ENCODE measurements around the gene SLC22A4.

Gene SLC22A4

DNA sequence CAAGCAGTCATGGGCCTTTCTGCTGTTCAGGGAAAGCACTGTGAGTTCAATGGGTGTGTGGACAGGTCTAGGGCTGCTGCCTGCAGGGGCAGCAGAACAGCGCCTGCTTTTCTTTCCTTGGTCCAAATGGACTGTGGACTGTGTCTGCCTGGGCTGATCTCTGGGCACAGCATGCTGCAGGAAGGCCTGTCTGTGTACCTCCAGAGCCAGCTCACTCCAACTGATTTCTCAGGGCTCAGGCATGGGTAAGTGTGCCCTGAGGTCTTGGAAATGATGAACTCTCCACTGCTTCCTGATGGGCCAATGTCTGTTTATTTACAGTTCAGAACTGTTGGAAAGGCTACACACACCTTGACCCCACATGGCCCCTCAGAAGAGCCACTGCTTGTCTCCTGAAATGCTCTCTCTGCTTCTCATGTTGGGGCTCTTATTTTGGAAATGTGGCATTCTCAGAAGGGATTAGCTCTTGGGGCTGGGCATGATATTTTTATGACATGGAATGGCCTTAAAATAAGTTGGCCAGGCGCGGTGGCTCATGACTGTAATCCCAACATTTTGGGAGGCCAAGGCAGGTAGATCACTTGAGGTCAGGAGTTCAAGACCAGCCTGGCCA, 27.0 kb downstream of the SLC22A4 start:
- FAIRE-seq (no peak), DNase-seq (ENCODE audit: extremely low spot score, insufficient read length, low read depth) (no peak)

DNA sequence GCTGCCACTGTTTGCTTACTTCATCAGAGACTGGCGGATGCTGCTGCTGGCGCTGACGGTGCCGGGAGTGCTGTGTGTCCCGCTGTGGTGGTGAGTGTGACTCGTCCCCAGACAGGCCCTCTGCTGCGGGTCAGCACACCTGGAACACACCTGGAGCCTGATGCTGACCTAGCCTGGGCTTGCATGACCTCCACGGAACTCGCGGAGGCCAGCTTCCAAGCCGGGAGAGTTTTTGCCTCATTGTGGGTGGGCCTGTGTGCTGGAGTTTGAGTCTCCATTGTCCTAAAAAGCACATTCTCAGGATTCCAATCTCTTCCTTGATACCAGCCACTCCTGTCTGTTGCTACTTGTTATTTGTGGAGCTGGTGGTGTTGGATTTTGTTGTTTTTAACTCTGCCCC, 28.1 kb downstream of the SLC22A4 start:
- DNase-seq (ENCODE audit: extremely low spot score, insufficient read length, low read depth): no peak
- no peak for FAIRE-seq

GRCh38 chr5:132323202-132323601, 29.0 kb downstream of the SLC22A4 start:
- DNase-seq (ENCODE audit: extremely low spot score, insufficient read length, low read depth): no peak
- no peak for FAIRE-seq

DNA sequence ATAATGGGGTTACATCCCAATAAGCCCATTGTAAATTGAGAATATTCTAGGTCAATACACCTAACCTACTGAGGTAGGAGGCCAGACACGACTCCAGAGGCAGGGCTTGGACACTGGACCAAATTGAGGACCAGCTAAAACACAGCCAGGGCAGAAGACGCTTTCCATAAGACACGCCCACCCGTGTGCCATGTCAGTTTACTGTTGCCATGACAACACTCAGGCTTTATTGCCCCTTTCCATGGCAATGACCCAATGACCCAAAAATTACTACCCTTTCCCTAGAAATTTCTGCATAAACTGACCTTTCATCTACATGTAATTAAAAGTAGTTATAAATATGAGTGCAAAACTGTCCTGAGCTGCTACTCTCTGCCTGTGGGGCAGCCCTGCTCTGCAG, 31.5 kb downstream of the SLC22A4 start:
- FAIRE-seq: no peak
- no peak for DNase-seq (ENCODE audit: extremely low spot score, insufficient read length, low read depth)

DNA sequence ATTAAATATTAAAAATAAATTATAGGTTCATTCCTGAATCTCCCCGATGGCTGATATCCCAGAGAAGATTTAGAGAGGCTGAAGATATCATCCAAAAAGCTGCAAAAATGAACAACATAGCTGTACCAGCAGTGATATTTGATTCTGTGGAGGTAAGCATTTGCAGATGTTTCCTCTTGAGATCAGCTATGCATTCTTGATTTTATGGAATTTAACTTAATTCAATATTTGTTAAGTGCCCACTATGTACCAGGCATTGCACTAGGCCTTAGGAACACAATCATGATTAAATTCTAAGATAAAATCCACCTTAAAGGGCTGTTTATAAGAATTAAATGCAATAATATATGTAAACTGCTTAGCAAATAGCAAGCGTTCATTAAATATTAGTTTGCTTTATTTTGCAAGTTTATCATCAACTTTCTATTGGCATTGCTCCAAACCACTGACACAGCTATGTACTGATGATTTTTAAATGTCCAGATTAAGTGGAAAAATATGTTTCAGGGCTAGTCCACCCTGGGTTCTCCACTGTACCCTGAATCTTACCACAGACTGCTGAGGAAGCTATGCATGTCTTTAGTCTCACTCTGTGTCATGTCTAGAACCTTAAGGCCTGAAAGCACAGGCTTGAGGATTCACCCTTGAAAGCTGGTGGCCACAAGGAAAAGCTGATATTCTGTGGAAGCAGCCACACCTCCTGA, 33.2 kb downstream of the SLC22A4 start:
- FAIRE-seq: no peak
- DNase-seq (ENCODE audit: extremely low spot score, insufficient read length, low read depth): no peak

DNA sequence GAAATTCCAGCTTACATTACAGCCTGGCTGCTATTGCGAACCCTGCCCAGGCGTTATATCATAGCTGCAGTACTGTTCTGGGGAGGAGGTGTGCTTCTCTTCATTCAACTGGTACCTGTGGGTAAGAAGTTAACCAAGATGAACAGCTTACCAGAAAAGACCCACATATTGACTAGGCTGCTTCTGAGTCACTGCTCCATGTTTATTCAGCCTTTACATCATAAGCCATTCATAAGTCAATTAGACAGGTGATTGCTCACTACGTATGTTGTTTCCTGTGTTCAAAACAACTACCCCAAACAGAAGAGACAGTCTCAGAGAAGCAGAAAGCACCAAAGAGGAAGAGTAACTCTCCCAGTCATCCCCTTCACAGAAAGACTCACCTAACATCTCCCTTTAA, 40.6 kb downstream of the SLC22A4 start:
- no peak for FAIRE-seq
- DNase-seq (ENCODE audit: extremely low spot score, insufficient read length, low read depth): no peak

DNA sequence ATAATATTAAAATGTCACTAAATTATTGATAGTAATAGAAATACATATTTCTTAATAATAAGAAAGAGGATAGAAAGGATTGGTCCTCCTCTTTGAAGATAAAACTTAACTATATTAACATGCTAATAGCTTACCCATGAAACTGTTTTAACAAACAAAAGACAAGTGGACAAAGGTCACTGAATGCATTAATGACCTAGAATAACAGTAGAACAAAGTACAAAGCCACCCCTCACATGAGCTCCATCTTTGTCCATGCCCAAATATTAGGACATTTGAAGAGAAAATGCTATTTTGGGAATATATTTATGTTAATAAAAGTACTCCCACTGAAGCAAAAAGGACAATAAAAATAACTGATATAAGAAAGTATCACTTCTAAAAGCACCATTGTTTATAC, 41.2 kb downstream of the SLC22A4 start:
- FAIRE-seq (no peak), DNase-seq (ENCODE audit: extremely low spot score, insufficient read length, low read depth) (no peak)

- no peak for FAIRE-seq
- no peak for DNase-seq (ENCODE audit: extremely low spot score, insufficient read length, low read depth)
These were observed 45.3 kb downstream of the SLC22A4 start for GRCh38 chr5:132339502-132339901.

DNA sequence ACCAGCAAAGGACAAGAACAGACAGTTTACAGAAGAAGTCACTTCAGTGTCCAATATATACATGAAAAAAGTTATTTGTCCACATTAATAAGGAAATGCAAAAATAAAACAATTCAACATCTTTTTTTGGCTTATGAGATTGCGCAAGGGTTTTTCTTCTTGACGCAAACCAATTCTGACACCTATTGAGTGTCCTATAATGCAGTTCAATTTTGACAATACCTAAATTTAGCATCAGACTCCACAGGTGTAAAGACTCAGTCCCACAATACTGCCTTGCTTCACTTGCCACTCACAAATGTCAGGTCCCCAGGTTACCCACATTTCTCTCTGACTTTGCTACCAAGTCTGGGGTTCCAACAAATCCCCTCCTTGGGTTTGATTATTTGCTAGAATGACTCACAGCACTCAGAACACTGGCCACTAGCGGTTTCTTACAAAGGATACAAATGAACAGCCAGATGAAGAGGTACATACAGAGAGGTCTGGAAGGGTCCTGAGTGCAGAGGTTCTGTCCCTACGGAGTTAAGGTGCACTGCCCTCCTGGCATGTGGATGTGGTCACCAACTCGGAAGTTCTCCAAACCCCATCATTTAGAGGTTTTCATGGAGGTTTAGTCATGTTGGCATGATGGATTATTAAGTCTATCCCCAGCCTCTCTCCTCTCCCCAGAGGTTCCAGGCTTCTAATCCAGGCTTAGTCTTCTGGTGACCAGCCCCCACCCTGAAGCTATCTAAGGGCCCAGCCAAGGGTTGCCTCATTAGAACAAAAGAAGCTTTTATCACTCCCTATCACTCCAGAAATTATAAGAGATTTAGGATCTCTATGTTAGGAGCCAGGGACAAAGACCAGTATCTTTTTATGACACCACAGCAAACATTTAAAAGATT, 48.3 kb downstream of the SLC22A4 start:
- FAIRE-seq: no peak
- no peak for DNase-seq (ENCODE audit: extremely low spot score, insufficient read length, low read depth)

DNA sequence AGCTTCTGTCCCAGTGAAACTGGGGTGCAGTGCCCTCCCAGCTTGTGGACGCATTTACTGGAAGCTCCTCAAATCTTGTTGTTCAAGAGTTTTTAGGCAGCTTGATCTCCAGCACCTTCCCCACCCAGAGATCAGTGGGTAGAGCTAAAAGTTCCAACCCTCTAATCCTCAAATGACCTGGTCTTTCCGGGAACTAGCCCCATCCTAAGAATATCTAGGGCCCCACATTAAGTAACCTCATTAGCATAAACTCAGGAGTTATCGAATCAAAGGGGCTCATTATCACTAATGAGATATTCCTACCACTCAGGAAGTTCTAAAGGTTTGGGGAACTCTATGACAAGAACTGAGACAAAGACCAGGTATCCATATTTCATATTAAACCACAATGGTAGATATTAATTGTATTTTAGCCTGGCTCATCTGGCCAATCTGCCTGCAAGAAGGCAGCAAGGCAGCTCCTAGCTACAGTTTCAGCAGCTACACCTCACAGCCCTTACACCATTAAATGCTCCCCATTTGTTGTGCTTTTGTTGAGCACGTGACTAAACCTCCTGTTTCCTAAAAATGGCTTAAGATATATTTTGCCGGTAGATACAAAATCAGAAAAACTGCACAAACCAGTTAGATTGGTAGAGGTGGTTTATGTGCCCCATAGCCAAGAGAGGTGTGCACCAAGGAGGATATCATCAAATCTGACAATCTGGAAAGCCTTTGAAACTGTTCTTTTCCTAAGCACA, 50.8 kb downstream of the SLC22A4 start:
- DNase-seq (ENCODE audit: extremely low spot score, insufficient read length, low read depth) (no peak), FAIRE-seq (no peak)

DNA sequence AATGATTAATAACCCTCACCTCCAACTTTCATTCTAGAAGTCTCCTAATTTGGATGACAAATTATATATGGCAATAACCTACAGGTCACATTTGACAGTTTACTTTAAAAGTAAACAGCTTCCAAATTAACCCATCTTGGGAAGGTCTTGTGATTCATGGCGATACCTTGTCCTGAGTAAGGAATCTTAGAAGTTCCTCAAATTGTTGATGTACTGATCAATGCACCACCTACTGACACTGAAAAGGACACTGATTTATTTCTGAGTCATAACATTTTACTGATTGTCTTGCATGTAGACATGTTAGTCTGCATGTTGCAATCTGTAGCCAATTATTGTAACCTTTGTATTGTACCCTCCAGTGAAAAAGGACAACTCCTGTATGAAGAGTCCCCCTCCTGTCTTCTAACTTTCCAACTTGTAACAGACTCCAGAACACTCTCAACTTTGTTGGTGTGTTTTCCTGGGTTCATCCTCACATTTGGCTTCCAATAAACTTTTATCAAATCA, 59.3 kb downstream of the SLC22A4 start:
- FAIRE-seq: no peak
- DNase-seq (ENCODE audit: extremely low spot score, insufficient read length, low read depth): no peak

DNA sequence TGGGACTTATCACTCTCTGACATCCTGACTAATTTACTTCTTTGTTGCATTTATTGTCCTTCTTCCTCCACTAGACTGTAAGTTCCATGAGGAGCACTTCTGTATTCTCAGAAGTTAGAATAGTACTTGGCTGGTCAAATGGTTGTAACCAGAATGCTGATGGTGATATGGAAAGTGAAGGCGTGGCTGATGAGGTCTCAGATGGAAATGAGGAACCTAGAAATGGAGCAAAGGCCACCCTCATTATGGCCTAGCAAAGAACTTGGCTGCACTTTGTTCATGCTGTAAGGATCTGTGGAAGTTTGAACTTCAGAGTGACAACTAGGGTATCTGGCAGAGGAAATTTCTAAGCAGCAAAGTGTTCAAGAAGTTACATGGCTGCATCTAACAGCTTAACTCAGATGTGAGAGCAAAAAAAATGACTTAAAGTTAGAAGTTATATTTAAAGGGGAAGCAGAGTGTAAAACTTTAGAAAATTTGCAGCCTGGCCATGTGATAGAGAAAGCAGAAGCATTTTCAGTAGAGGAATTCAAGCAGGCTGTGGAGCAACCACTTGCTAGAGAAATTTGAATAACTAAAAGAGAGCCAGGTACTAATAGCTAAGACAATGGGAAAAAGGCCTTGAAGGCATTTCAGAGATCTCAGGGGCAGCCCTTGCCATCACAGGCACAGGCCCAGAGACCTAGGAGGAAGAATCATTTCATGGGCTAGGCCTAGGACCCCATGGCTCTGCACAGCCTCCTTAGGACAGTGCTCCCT, 60.4 kb downstream of the SLC22A4 start:
- peak; percentile 29 for FAIRE-seq
- no peak for DNase-seq (ENCODE audit: extremely low spot score, insufficient read length, low read depth)

- FAIRE-seq: no peak
- DNase-seq (ENCODE audit: extremely low spot score, insufficient read length, low read depth): no peak
These were observed 61.1 kb downstream of the SLC22A4 start for GRCh38 chr5:132355140-132355765.

DNA sequence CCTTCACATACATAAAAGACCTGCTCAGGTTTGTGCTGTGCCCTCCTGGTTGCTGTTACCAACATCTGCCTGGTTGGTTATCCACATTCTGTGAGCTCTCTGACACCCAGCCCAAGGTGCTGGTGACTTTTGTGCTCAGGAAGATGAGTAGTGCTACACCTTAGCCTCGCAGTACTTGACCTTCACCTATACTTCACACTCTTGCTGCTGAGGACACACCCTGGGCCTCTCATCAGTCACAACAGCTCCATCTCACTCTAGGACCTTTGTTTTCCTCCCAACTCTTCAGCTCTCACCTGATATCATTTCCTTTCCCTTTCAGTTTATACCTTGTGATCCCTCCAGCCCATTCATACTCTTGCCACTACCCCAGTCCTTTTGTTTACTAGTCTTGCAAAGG, 64.6 kb downstream of the SLC22A4 start:
- DNase-seq (ENCODE audit: extremely low spot score, insufficient read length, low read depth): no peak
- FAIRE-seq: no peak

DNA sequence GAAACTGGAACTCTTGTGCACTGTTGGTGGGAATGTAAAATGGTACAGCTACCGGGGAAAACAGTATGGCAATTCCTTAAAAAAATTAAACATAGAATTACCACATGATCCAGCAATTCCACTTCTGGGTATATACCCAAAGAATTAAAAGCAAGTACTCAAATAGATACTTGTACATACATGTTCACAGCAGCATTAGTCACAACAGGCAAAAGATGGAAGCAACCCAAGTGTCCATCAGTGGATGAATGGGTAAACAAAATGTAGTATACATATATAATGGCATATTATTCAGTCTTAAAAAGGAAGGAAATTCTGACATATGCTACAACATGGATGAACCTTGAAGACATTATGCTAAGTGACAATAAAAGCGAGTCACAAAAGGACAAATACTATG, 67.9 kb downstream of the SLC22A4 start:
- DNase-seq (ENCODE audit: extremely low spot score, insufficient read length, low read depth) (no peak), FAIRE-seq (no peak)

DNA sequence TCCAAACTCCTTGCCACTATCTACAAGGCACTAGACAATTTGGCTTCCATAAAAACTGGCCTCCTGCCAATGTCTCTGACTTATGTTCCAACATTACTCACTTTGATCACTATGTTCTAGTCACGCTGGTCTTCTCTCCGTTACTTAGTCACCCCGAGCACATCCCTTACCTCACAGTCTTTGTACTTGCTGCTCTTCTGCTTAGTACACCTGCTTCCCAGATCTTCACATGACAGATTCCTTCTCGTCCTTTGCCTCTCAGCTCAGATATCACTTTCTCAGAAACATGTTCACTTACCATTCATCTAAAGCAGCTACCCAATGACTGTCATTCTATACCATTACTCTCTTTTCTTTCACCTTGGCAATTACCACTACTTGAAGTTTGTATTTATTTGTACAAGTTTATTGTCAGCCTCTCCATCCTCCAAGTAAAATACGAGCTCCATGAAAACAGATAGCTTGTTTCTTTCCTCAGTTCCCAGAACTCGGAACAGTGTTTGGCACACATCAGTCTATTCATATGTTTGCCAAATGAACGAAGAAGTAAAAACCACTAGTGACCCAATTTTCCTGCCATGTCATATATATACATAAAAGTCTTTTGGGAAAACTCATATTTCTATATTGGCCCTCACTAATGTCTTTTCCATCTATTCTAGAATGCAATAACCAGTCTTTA, 69.4 kb downstream of the SLC22A4 start:
- DNase-seq (ENCODE audit: extremely low spot score, insufficient read length, low read depth) (no peak), FAIRE-seq (no peak)

DNA sequence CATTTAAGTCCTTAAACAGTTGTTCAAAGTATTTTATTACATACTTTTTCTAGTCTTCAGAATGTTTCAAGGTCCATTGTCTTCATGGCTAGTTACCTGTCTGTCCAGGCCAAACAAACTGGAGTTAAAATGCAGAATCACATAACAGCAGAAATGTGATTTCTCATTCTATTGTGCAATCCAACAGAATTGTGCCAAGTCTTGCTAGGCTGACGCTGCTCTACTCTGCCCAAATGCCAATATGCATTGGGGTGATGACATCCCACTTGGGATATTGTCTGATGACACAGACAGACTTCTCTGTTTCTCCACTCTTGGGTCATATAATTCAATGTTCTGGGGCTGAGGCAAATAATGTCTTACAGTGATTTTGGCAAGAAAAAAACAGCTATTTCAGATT, 70.1 kb downstream of the SLC22A4 start:
- no peak for FAIRE-seq
- no peak for DNase-seq (ENCODE audit: extremely low spot score, insufficient read length, low read depth)

DNA sequence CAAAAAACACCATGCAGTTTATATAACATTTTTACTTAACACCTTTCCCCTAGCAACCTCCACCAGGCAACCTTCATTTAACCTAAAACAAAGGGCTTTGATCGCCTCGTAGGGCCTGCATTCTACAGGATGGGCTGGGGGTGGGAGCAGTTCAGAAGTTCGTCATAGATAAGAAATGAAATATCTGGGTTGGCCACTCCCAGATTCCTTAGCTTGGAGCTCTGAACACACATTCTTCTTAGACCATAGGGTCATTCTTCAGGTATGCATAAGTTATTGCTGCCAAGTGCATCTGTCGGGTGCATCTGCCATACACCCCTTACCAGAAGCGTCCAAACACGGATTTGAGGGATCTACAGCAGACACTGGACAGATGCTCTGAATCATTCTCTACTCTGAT, 71.0 kb downstream of the SLC22A4 start:
- FAIRE-seq (no peak), DNase-seq (ENCODE audit: extremely low spot score, insufficient read length, low read depth) (no peak)

DNA sequence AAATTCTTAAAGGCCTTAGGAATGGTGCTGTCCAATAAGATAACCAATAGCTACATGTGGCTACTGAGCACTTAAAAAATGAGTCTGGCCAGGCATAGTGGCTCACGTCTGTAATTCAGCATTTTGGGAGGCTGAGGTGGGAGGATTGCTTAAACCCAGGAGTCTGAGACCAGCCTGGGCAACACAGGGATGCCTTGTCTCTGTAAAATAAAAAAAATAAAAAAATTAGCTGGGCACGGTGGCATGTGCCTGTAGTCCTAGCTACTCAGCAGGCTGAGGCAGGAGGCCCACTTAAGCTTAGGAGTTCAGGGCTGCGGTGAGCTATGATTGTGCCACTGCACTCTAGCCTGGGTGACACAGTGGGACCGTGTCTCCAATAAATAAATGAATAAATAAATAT, 74.0 kb downstream of the SLC22A4 start:
- no peak for FAIRE-seq

More for the DNA sequence above, 74.0 kb downstream of the SLC22A4 start:
- no peak for DNase-seq (ENCODE audit: extremely low spot score, insufficient read length, low read depth)

Measured in GM18507 (cell line).